NCI-H69 (cell line): Measurements from ENCODE around the gene NDNF.

ENCODE experiments used
- DNase-seq: peaks from one replicate; lab custom pipeline; 2025; lab: John Stamatoyannopoulos, UW

The NDNF gene

DNA sequence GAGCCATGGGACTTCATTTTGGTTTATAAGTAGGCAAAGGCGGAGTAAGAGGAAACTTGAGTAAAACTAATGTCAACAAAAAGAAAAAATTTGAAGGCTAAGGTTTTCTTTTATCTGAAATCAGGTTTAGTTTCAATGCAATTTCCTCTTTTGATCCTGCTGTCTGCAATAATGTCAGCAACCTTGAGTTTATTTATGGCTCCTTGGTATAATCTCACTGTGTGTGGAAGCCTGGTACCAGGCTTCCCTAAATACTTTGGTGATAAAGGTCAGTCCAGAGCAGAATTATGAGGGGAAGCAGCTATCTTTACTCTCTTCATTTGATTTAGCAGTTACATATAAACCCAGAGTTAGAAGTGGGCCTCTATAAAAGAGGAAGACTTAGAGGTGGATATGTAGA, 57.8 kb downstream of the NDNF start:
- DNase-seq = no peak

GRCh38 chr4:121011780-121012340, 60.5 kb downstream of the NDNF start:
- no peak for DNase-seq

- DNase-seq = no peak
Measured at GRCh38 chr4:121011138-121011537, 61.2 kb downstream of the NDNF start.

DNA sequence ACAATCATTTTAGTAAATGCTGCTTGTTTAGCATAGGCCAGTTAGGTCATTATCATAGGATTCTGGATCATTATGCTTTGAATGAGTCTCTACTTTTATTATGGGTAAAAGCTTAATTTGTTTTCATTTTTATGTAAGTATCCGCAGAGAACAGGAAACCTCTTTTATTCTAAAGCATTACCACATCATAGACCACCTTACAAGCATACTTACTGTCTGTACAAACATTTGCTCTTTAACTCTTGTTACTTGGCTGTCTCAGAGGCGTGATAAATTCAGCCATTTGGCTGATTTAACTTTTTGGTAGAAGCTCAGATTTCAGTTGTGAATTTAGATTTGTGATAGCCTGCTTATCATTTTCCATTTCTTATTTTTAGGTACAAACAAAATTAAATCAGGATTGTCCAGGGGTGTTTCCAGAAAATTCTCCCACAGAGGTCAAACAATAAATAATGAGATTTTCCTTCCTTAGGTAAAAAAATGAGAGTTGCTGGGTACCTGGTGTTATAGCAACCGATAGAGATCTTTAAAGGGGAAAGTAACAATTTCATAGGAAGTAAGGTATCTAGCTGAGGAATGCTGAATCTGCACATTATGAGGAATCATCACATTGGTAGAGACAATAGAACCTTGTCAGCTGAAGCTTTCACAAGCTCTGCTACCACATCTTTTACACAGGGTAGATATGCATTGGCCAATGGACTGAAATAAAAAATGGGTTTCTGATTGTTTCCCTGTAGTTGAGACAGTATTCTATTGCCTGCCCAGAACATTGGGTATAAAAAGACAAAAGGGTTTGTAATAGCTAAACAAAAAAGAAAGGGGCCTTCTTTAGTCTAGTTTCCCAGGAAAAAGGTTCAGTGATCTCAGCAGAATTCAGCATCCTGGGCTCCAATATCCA, 62.5 kb downstream of the NDNF start:
- no peak for DNase-seq

DNA sequence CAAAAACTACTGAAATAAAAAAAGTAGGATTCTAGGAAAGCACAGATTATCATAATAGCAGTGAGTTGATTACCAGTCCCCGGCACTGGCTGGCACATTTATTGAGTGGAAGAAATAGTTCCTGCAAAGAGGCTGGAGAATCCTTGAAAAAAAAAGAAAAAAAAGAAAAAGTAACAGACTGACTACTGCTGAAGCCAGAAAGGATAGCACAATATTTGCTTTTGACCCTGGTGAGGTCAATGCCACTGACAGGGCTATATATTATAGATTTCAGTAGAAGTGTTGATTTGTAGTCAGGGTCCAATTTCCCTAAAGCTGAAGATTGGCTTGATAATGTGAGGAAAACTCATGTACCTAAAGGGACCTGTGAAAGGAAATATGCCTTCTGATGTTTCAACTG, 64.7 kb downstream of the NDNF start:
- DNase-seq = no peak

- no peak for DNase-seq
Measured at GRCh38 chr4:121003863-121004262, 68.5 kb downstream of the NDNF start.

DNA sequence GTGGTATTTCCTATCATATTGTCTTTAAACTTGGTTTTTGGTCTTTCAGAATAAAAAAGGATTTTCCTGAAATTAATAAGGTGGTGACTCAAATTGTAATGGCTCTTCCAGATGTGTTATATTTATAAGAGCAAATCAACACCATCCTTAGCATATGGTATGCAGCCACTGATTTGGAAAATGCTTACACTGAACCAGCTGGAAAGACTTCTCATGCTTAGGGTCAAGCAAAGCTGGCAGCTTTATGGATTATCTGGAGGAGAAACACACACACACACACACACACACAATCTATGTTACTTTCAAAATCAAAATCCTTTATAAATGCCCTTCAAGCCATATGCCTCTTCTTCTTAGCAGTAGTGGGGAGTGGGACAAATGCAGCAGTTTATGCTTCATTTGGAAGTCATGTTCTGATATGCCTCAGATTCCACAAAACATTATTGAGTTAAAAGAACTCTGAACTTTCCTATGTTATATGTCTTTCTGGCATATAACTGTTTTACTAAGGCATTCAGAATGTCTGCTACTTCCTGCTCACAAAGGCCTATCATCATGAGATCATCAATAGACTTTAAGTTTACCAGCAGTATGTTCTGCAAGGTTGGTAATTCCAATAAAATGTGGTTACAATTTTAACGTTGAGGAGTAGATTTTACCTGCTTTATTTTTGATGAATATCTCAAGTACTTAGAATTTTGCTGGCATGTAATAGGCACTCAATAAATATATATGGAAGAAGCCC, 76.9 kb downstream of the NDNF start:
- DNase-seq = no peak

- peak; percentile 4 for DNase-seq
Measured at GRCh38 chr4:120994521-120994920, 77.8 kb downstream of the NDNF start.

DNA sequence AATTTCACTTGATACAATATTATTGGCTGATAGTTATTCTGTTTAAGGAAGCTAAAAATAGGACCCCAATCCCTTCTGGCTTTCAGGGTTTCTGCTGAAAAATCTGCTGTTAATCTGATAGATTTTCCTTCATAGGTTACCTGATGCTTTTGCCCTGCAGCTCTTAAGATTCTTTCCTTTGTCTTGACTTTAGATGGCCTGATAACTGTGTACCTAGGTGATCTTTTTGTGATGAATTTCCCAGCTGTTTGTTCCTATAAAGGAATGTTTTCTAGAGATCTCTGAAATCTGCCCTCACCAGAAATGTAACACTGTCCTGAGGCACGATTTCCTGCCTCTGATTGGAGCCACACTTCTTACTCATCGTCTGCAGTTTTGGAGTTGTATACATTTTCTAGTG, 80.5 kb downstream of the NDNF start:
- no peak for DNase-seq

GRCh38 chr4:120990246-120990645, 82.1 kb downstream of the NDNF start:
- no peak for DNase-seq
